Measurements from ENCODE around the gene RTRAF.

The RTRAF gene

GRCh38 chr14:52052288-52052943, 63.1 kb downstream of the RTRAF start:
- Histone ChIP-seq H3K27me3 (ENCODE audit: insufficient read depth, low read depth) (no peaks in the 10 kb centered on the region), H4K20me1 (ENCODE audit: insufficient read depth) (no peaks in the 10 kb centered on the region), H3K36me3 (ENCODE audit: insufficient read depth) (no peaks in the 10 kb centered on the region), H3K4me2 (no peak overlapping the region), H3K4me1 (ENCODE audit: low read depth, poor library complexity, severe bottlenecking) (no peaks in the 10 kb centered on the region), H3K79me2 (ENCODE audit: insufficient read depth, low read depth) (no peaks in the 10 kb centered on the region), H2AFZ (ENCODE audit: low read depth) (no peak overlapping the region), H3K9ac (no peak overlapping the region), H3K27ac (no peak overlapping the region), H3K4me3 (IDR thresholded peaks at IDR 0.05; ENCODE audit: insufficient read depth, low read depth, low read length) (no peak overlapping the region)
- TF ChIP-seq CTCF (conservative IDR thresholded peaks at IDR 0.05; ENCODE audit: low read depth, low read length): no peak

GRCh38 chr14:52053044-52053443, 63.7 kb downstream of the RTRAF start:
- no peaks in the 10 kb centered on the region for H4K20me1 ChIP-seq (ENCODE audit: insufficient read depth)
- H3K27ac ChIP-seq: no peak overlapping the region
- H3K4me2 ChIP-seq: no peak overlapping the region
- H3K9ac ChIP-seq: no peak overlapping the region
- TF ChIP-seq CTCF (conservative IDR thresholded peaks at IDR 0.05; ENCODE audit: low read depth, low read length): no peak
- no peaks in the 10 kb centered on the region for H3K36me3 ChIP-seq (ENCODE audit: insufficient read depth)
- no peak overlapping the region for H2AFZ ChIP-seq (ENCODE audit: low read depth)
- no peaks in the 10 kb centered on the region for H3K79me2 ChIP-seq (ENCODE audit: insufficient read depth, low read depth)
- no peaks in the 10 kb centered on the region for H3K4me1 ChIP-seq (ENCODE audit: low read depth, poor library complexity, severe bottlenecking)
- no peaks in the 10 kb centered on the region for H3K27me3 ChIP-seq (ENCODE audit: insufficient read depth, low read depth)
- H3K4me3 ChIP-seq (IDR thresholded peaks at IDR 0.05; ENCODE audit: insufficient read depth, low read depth, low read length): no peak overlapping the region

- Histone ChIP-seq H3K4me1 (ENCODE audit: low read depth, poor library complexity, severe bottlenecking) (no peaks in the 10 kb centered on the region), H4K20me1 (ENCODE audit: insufficient read depth) (no peaks in the 10 kb centered on the region), H3K4me3 (IDR thresholded peaks at IDR 0.05; ENCODE audit: insufficient read depth, low read depth, low read length) (no peak overlapping the region), H3K9ac (no peak overlapping the region), H3K4me2 (no peak overlapping the region), H3K27ac (no peak overlapping the region), H3K36me3 (ENCODE audit: insufficient read depth) (no peaks in the 10 kb centered on the region), H2AFZ (ENCODE audit: low read depth) (no peak overlapping the region), H3K27me3 (ENCODE audit: insufficient read depth, low read depth) (no peaks in the 10 kb centered on the region), H3K79me2 (ENCODE audit: insufficient read depth, low read depth) (no peaks in the 10 kb centered on the region)
- no peak for TF ChIP-seq CTCF (conservative IDR thresholded peaks at IDR 0.05; ENCODE audit: low read depth, low read length)
These were observed 65.3 kb downstream of the RTRAF start for GRCh38 chr14:52054678-52055077.

GRCh38 chr14:52055167-52055566, 65.8 kb downstream of the RTRAF start:
- Histone ChIP-seq H3K4me1 (ENCODE audit: low read depth, poor library complexity, severe bottlenecking) (no peaks in the 10 kb centered on the region), H3K4me3 (IDR thresholded peaks at IDR 0.05; ENCODE audit: insufficient read depth, low read depth, low read length) (no peak overlapping the region), H4K20me1 (ENCODE audit: insufficient read depth) (no peaks in the 10 kb centered on the region), H3K36me3 (ENCODE audit: insufficient read depth) (no peaks in the 10 kb centered on the region), H3K27ac (no peak overlapping the region), H3K27me3 (ENCODE audit: insufficient read depth, low read depth) (no peaks in the 10 kb centered on the region), H3K4me2 (no peak overlapping the region), H3K9ac (no peak overlapping the region), H3K79me2 (ENCODE audit: insufficient read depth, low read depth) (no peaks in the 10 kb centered on the region), H2AFZ (ENCODE audit: low read depth) (no peak overlapping the region)
- no peak for TF ChIP-seq CTCF (conservative IDR thresholded peaks at IDR 0.05; ENCODE audit: low read depth, low read length)

Data from KMS-11 (cell line).